ENCODE data around the gene WDR62. TPM values are rescaled to one million over a fixed set of nuclear protein-coding genes. Genes with fewer than 3 reads are reported as not detected.
A peak's percentile ranks its signal among the peaks of the same experiment; 100 is the strongest.

WDR62 gene
- polyA plus RNA-seq, 1 experiment = 5.3 TPM

- CTCF ChIA-PET = interaction anchor here (1.1 to 2.6 kb wide), 3 partner anchors 10 to 23 kb away, joined by 3 to 14 read pairs (median 8); no protein-coding TSS in a partner anchor
- POLR2A ChIA-PET = interaction anchor here (0.7 to 0.9 kb wide), 2 partner anchors 23 to 64 kb away, joined by 3 read pairs; partner anchors contain the start of genes ZNF146 and ZNF565
- TF ChIP-seq CTCF (IDR thresholded peaks at IDR 0.05; ENCODE audit: insufficient read depth, low read depth, low read length) = no peak
- peaks cover 22% of the 10 kb centered on the region for H3K36me3 ChIP-seq (ENCODE audit: control insufficient read depth, insufficient read depth, low read length)
- no peaks in the 10 kb centered on the region for H3K27me3 ChIP-seq (ENCODE audit: control insufficient read depth, insufficient read depth, low read length)
- no peak for DNase-seq (ENCODE audit: low read depth)
- no peak overlapping the region for H3K4me3 ChIP-seq (ENCODE audit: low read depth, low read length)
These were observed 95.9 kb downstream of the WDR62 start for GRCh38 chr19:36150586-36150985.

- ChIA-PET POLR2A (interaction anchor here (0.6 to 0.9 kb wide), 4 partner anchors 24 to 114 kb away, joined by 3 to 7 read pairs (median 3); partner anchors contain the start of genes POLR2I, ZNF146 and ZNF565), CTCF (interaction anchor here (0.6 to 2.6 kb wide), 5 partner anchors 11 to 34 kb away, joined by 3 to 14 read pairs (median 3); no protein-coding TSS in a partner anchor)
- H3K27me3 ChIP-seq (ENCODE audit: control insufficient read depth, insufficient read depth, low read length) = no peaks in the 10 kb centered on the region
- TF ChIP-seq CTCF (IDR thresholded peaks at IDR 0.05; ENCODE audit: insufficient read depth, low read depth, low read length) = no peak
- peaks cover 14% of the 10 kb centered on the region for H3K36me3 ChIP-seq (ENCODE audit: control insufficient read depth, insufficient read depth, low read length)
- H3K4me3 ChIP-seq (ENCODE audit: low read depth, low read length) = peak overlapping the region; percentile 46
- no peak for DNase-seq (ENCODE audit: low read depth)
These were observed 96.7 kb downstream of the WDR62 start for GRCh38 chr19:36151144-36152018.

- peak overlapping the region; percentile 46 for H3K4me3 ChIP-seq (ENCODE audit: low read depth, low read length)
- POLR2A ChIA-PET = interaction anchor here (0.6 kb wide), 1 partner anchor 37 kb away, joined by 3 read pairs; the partner anchor contains the start of gene POLR2I
- CTCF ChIA-PET = interaction anchor here (2.0 to 2.6 kb wide), 2 partner anchors 17 to 24 kb away, joined by 8 to 14 read pairs; no protein-coding TSS in a partner anchor
- DNase-seq (ENCODE audit: low read depth) = no peak
- H3K27me3 ChIP-seq (ENCODE audit: control insufficient read depth, insufficient read depth, low read length) = no peaks in the 10 kb centered on the region
- no peak for TF ChIP-seq CTCF (IDR thresholded peaks at IDR 0.05; ENCODE audit: insufficient read depth, low read depth, low read length)
- peaks cover 11% of the 10 kb centered on the region for H3K36me3 ChIP-seq (ENCODE audit: control insufficient read depth, insufficient read depth, low read length)
These were observed 97.3 kb downstream of the WDR62 start for GRCh38 chr19:36152019-36152351.

- TF ChIP-seq CTCF (IDR thresholded peaks at IDR 0.05; ENCODE audit: insufficient read depth, low read depth, low read length) = no peak
- DNase-seq (ENCODE audit: low read depth) = no peak
- Histone ChIP-seq H3K4me3 (ENCODE audit: low read depth, low read length) (peak within 1 kb of the TSS; percentile 46), H3K27me3 (ENCODE audit: control insufficient read depth, insufficient read depth, low read length) (no peaks in the 10 kb centered on the region), H3K36me3 (ENCODE audit: control insufficient read depth, insufficient read depth, low read length) (peaks cover 11% of the 10 kb centered on the region)
- POLR2A ChIA-PET = interaction anchor here (0.5 to 0.6 kb wide), 2 partner anchors 38 to 99 kb away, joined by 3 to 6 read pairs; partner anchors contain the start of gene POLR2I
- CTCF ChIA-PET = interaction anchor here (1.1 to 2.6 kb wide), 4 partner anchors 17 to 92 kb away, joined by 3 to 16 read pairs (median 10); no protein-coding TSS in a partner anchor
These were observed 97.8 kb downstream of the WDR62 start, which contains the start of gene COX7A1 for GRCh38 chr19:36152352-36153091. Gene COX7A1, minus strand, starts transcription at chr19:36152447. Its CDS starts 40 bp downstream, at chr19:36152407.

All from BJ (cell line).